ENCODE measurements around the gene STIP1. TPM values are rescaled to one million over a fixed set of nuclear protein-coding genes. Genes with fewer than 3 reads are reported as not detected.

The STIP1 gene
- total and polyA plus RNA-seq, 9 of the 15 experiments (the other 6 are each of a cell fraction or from before 2014, with no cell fraction given), result 58.1 to 465 (median 346) TPM

DNA sequence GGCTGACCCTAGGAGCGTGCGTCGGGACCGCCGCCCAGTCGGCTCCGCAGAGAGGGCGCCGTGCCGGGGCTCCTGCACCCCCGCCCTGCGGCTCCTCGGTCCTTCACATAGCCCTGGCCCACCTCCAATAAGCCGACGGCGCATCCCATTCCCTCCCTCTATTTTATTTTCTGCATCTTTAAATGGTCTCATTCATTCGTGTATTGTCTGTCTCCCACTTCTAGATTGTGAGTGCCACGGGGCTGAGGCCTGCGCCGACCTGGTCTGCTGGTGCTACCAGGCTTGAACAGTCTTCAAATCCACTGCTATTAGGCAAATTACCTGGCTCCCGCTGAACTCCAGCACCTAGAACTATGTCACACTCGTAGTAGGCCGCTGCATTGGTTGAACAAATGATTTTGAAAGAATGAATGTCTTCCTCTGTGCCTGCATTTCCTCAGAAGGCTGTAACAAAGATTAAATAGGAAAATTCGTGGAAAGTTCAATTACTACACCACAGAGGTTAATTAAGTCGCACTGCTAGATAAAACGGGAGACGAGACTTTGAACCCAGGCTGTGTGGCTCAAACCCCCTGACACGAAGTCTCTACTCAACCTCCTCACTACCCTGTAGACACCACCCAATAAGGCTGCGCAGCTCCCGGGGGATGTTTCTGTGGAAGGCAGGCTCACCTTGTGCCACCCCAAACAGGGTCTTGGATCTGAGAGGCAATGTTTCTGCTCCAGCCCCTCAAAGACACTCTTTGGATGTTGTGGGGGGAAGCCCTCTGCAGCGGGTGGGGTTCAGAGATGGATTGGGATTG, 62.0 kb downstream of the STIP1 start (continued):
- peak; percentile 70 for TF ChIP-seq ZFX (CRISPR knock-in tag; IDR thresholded peaks at IDR 0.05)
- 0 out of 2 replicates have a peak, but pooled peaks have one; percentile 1 for TF ChIP-seq ZNF589 (CRISPR knock-in tag; IDR thresholded peaks at IDR 0.05; ENCODE audit: low read depth)
- peak; percentile 48 for TF ChIP-seq NFIC (IDR thresholded peaks at IDR 0.05)
- TF ChIP-seq, protein P1, sequence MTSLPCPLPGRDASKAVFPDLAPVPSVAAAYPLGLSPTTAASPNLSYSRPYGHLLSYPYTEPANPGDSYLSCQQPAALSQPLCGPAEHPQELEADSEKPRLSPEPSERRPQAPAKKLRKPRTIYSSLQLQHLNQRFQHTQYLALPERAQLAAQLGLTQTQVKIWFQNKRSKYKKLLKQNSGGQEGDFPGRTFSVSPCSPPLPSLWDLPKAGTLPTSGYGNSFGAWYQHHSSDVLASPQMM (CRISPR knock-in tag; IDR thresholded peaks at IDR 0.05), result no peak
- TF ChIP-seq POLR2H (tag; IDR thresholded peaks at IDR 0.05; ENCODE audit: low read depth), result no peak
- TF ChIP-seq DMBX1 (CRISPR knock-in tag; IDR thresholded peaks at IDR 0.05; ENCODE audit: borderline replicate concordance), result 0 out of 2 replicates have a peak, but pooled peaks have one; percentile 17
- peak; percentile 44 to 64; a peak in 3 of 4 replicates for TF ChIP-seq NRF1 (conservative IDR thresholded peaks at IDR 0.05 in 1 of 2, IDR thresholded peaks at IDR 0.05 in 1 of 2)
- TF ChIP-seq PML (IDR thresholded peaks at IDR 0.05; ENCODE audit: low read length), result 0 out of 2 replicates have a peak, but pooled peaks have one; percentile 24
- TF ChIP-seq, protein P2, sequence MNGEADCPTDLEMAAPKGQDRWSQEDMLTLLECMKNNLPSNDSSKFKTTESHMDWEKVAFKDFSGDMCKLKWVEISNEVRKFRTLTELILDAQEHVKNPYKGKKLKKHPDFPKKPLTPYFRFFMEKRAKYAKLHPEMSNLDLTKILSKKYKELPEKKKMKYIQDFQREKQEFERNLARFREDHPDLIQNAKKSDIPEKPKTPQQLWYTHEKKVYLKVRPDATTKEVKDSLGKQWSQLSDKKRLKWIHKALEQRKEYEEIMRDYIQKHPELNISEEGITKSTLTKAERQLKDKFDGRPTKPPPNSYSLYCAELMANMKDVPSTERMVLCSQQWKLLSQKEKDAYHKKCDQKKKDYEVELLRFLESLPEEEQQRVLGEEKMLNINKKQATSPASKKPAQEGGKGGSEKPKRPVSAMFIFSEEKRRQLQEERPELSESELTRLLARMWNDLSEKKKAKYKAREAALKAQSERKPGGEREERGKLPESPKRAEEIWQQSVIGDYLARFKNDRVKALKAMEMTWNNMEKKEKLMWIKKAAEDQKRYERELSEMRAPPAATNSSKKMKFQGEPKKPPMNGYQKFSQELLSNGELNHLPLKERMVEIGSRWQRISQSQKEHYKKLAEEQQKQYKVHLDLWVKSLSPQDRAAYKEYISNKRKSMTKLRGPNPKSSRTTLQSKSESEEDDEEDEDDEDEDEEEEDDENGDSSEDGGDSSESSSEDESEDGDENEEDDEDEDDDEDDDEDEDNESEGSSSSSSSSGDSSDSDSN (IDR thresholded peaks at IDR 0.05; ENCODE audit: borderline replicate concordance in 1 of 2, low read depth in 2 of 2, low read length in 2 of 2), result 0 out of 4 replicates have a peak, but pooled peaks of 1 of the 2 experiments have one; percentile 9
- peak; percentile 90 for TF ChIP-seq ZNF24 (IDR thresholded peaks at IDR 0.05)
- TF ChIP-seq MYNN (IDR thresholded peaks at IDR 0.05), result no peak
- no peak for TF ChIP-seq MYNN (CRISPR knock-in tag; IDR thresholded peaks at IDR 0.05)
- TF ChIP-seq NR4A1 (CRISPR knock-in tag; IDR thresholded peaks at IDR 0.05), result no peak
- 0 out of 2 replicates have a peak, but pooled peaks have one; percentile 12 for TF ChIP-seq NR4A1 (tag; IDR thresholded peaks at IDR 0.05)
